ENCODE results near the gene ADGRG6. TPM values are rescaled to one million over a fixed set of nuclear protein-coding genes. Genes with fewer than 3 reads are reported as not detected.

ADGRG6 gene
- total RNA-seq (2014; rRNA removed; shearing (Covaris generic)) (1.5 and 1.6 TPM in 2 replicates), polyA plus RNA-seq (2016; fragmentation: Nextera tagmentation; extraction: Ambion mirVana) (0.38 and 0.47 TPM in 2 replicates)

- Histone ChIP-seq H3K4me2 (ENCODE audit: unreplicated experiment) (peak within 1 kb of the TSS; percentile 75), H3K36me3 (ENCODE audit: low read depth) (no peaks in the 10 kb centered on the region), H3F3A (ENCODE audit: insufficient read depth) (peaks cover 31% of the 10 kb centered on the region), H3K9me2 (ENCODE audit: insufficient read depth) (peaks cover 5% of the 10 kb centered on the region; the same call in 1 of the 2 replicates), H3K27ac (no peak within 1 kb of the TSS), H3K9me3 (ENCODE audit: low read depth) (no peaks in the 10 kb centered on the region), H2AFZ (peak within 1 kb of the TSS; percentile 83), H3K4me3 (peak within 1 kb of the TSS; percentile 75), H3K4me1 (ENCODE audit: insufficient read depth) (peaks cover 18% of the 10 kb centered on the region), H4K20me1 (ENCODE audit: insufficient read depth) (no peaks in the 10 kb centered on the region), H3K79me2 (ENCODE audit: insufficient read depth) (no peaks in the 10 kb centered on the region), H3K9ac (peak within 1 kb of the TSS; percentile 45), H3K27me3 (replicated peaks; ENCODE audit: insufficient read depth) (no peaks in the 10 kb centered on the region)
- in situ Hi-C loops (cut with MboI) = no loop called here
- TF ChIP-seq EZH2phosphoT487 (IDR thresholded peaks at IDR 0.05; ENCODE audit: insufficient read depth, low read depth) (no peak), EZH2 (IDR thresholded peaks at IDR 0.05; ENCODE audit: insufficient read depth, poor library complexity, severe bottlenecking) (no peak)
- DNase-seq = peak; percentile 54
- 4% methylated on average over 46 to 57 of the region's 69 CpGs for WGBS, 2 experiments (ENCODE audit: low coverage in 1 of 2, low lambda C conversion rate in 2 of 2, missing lambda C conversion rate in 2 of 2)
Observed at GRCh38 chr6:142301651-142302391, at the start of gene ADGRG6. Gene ADGRG6, plus strand, starts transcription at chr6:142302007. Its CDS starts 323 bp downstream, at chr6:142302330.

DNA sequence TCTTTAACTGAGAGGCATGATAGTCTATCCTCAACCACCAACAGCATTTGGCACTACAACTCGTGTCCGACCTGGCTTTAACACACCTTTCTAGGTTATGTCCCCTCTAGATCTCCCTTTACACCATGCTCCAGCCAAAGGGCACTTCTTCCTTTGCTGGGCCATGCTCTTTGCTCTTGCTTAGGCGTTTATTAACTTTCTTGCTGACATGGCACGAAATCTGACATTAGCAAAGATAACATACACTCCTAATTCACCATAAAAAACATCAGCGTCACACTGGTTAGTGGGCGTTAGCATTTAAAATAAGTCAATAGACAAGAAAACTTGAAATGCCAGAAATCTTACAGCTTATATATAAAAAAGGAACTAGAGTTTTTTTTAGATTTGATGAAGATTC lies 47.3 kb upstream of the ADGRG6 start:
- no peak overlapping the region for H3K27ac ChIP-seq
- in situ Hi-C loops (cut with MboI) = no loop called here
- 71 to 74% methylated on average over 6 of the region's 6 CpGs for WGBS, 2 experiments (ENCODE audit: low coverage in 1 of 2, low lambda C conversion rate in 2 of 2, missing lambda C conversion rate in 2 of 2)

GRCh38 chr6:142255785-142256184 lies 46.0 kb upstream of the ADGRG6 start:
- no peak overlapping the region for H3K4me3 ChIP-seq
- H3K79me2 ChIP-seq (ENCODE audit: insufficient read depth) = no peaks in the 10 kb centered on the region
- no peak overlapping the region for H2AFZ ChIP-seq
- H3K4me1 ChIP-seq (ENCODE audit: insufficient read depth) = no peaks in the 10 kb centered on the region
- H3K9me3 ChIP-seq (ENCODE audit: low read depth) = no peaks in the 10 kb centered on the region
- TF ChIP-seq EZH2 (IDR thresholded peaks at IDR 0.05; ENCODE audit: insufficient read depth, poor library complexity, severe bottlenecking) (no peak), EZH2phosphoT487 (IDR thresholded peaks at IDR 0.05; ENCODE audit: insufficient read depth, low read depth) (no peak)
- H3K27ac ChIP-seq = no peak overlapping the region
- WGBS, 2 experiments (ENCODE audit: low coverage in 1 of 2, low lambda C conversion rate in 2 of 2, missing lambda C conversion rate in 2 of 2) = 69 to 70% methylated on average over 2 of the region's 2 CpGs
- H3K36me3 ChIP-seq (ENCODE audit: low read depth) = no peaks in the 10 kb centered on the region
- H3K9ac ChIP-seq = no peak overlapping the region
- no peaks in the 10 kb centered on the region for H3K27me3 ChIP-seq (replicated peaks; ENCODE audit: insufficient read depth)
- H3F3A ChIP-seq (ENCODE audit: insufficient read depth) = no peaks in the 10 kb centered on the region
- DNase-seq = no peak
- no peak overlapping the region for H3K4me2 ChIP-seq (ENCODE audit: unreplicated experiment)
- in situ Hi-C loops (cut with MboI) = no loop called here
- no peaks in the 10 kb centered on the region for H3K9me2 ChIP-seq (ENCODE audit: insufficient read depth)
- H4K20me1 ChIP-seq (ENCODE audit: insufficient read depth) = no peaks in the 10 kb centered on the region

More for the DNA sequence above, 47.3 kb upstream of the ADGRG6 start:
- Histone ChIP-seq H3K4me1 (ENCODE audit: insufficient read depth) (no peaks in the 10 kb centered on the region), H3K27me3 (replicated peaks; ENCODE audit: insufficient read depth) (no peaks in the 10 kb centered on the region), H3K9me3 (ENCODE audit: low read depth) (no peaks in the 10 kb centered on the region), H3K9me2 (ENCODE audit: insufficient read depth) (no peaks in the 10 kb centered on the region), H3K4me2 (ENCODE audit: unreplicated experiment) (no peak overlapping the region), H3K36me3 (ENCODE audit: low read depth) (no peaks in the 10 kb centered on the region), H3F3A (ENCODE audit: insufficient read depth) (no peaks in the 10 kb centered on the region), H4K20me1 (ENCODE audit: insufficient read depth) (no peaks in the 10 kb centered on the region), H3K9ac (no peak overlapping the region), H3K4me3 (no peak overlapping the region), H2AFZ (no peak overlapping the region), H3K79me2 (ENCODE audit: insufficient read depth) (no peaks in the 10 kb centered on the region)
- no peak for TF ChIP-seq EZH2phosphoT487 (IDR thresholded peaks at IDR 0.05; ENCODE audit: insufficient read depth, low read depth)
- TF ChIP-seq EZH2 (IDR thresholded peaks at IDR 0.05; ENCODE audit: insufficient read depth, poor library complexity, severe bottlenecking) = no peak
- no peak for DNase-seq

GRCh38 chr6:142258305-142258704 lies 43.5 kb upstream of the ADGRG6 start:
- Histone ChIP-seq H3K9me2 (ENCODE audit: insufficient read depth) (no peaks in the 10 kb centered on the region), H4K20me1 (ENCODE audit: insufficient read depth) (no peaks in the 10 kb centered on the region), H3K4me2 (ENCODE audit: unreplicated experiment) (no peak overlapping the region), H3K27ac (no peak overlapping the region), H3K4me1 (ENCODE audit: insufficient read depth) (no peaks in the 10 kb centered on the region), H3K79me2 (ENCODE audit: insufficient read depth) (no peaks in the 10 kb centered on the region), H3K9me3 (ENCODE audit: low read depth) (no peaks in the 10 kb centered on the region), H3K27me3 (replicated peaks; ENCODE audit: insufficient read depth) (no peaks in the 10 kb centered on the region), H3F3A (ENCODE audit: insufficient read depth) (no peaks in the 10 kb centered on the region), H3K36me3 (ENCODE audit: low read depth) (no peaks in the 10 kb centered on the region), H3K9ac (no peak overlapping the region), H3K4me3 (no peak overlapping the region), H2AFZ (no peak overlapping the region)
- in situ Hi-C loops (cut with MboI) = no loop called here
- no peak for DNase-seq
- WGBS, 2 experiments (ENCODE audit: low coverage in 1 of 2, low lambda C conversion rate in 2 of 2, missing lambda C conversion rate in 2 of 2) = 64 to 68% methylated on average over 6 of the region's 6 CpGs
- TF ChIP-seq EZH2phosphoT487 (IDR thresholded peaks at IDR 0.05; ENCODE audit: insufficient read depth, low read depth) = no peak
- no peak for TF ChIP-seq EZH2 (IDR thresholded peaks at IDR 0.05; ENCODE audit: insufficient read depth, poor library complexity, severe bottlenecking)
